GM21825 (cell line): ENCODE results near the gene TEDC2.

Source experiments
- ATAC-seq: cut with Tn5 transposase; IDR thresholded peaks from one replicate; pipeline ENCODE4 v1.9.1; 2021; ENCODE audit warnings: mild to moderate bottlenecking, moderate library complexity; ENCODE audit not compliant: unreplicated experiment

The TEDC2 gene

GRCh38 chr16:2490190-2491105 lies 30.5 kb downstream of the TEDC2 start:
- no peak for ATAC-seq

DNA sequence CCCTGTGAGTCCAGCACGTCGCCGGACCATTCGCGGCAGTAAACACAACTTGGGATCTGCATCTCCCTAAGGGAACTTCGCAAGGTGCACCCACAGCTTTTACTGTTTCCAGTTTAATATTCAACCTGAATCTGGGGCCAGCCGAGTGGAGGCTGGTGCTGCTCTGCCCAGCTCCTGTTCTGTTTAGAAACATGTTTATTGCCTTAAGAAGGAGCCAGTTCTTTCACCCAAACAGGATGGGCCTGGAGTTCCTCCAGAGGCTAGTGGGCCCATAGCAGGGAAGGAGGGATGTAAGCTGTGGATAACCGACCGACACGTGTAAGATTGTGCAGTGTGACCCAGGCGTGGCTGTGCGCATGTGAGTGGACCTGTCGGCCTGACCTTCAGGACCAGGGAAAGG lies 32.4 kb downstream of the TEDC2 start:
- ATAC-seq, result no peak

DNA sequence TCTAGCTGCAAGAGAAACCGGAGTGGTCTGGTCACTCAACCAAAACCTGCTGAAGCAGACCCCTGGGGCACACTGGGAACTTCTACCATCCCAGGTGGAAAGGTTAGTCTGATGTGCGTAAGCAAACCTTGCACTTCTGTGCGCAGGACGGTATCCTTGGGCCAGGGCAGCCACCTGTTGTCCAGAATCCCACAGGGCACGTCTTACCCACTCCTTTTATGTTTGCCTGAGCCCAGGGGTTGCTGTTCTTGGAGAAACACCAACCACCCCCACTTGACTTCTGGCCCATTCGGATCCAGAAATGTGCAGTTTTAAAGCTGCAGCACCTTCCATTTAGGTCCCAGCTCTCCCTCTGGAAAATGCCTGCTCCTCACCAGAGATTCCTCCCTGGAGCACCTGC lies 33.7 kb downstream of the TEDC2 start:
- ATAC-seq, result no peak

DNA sequence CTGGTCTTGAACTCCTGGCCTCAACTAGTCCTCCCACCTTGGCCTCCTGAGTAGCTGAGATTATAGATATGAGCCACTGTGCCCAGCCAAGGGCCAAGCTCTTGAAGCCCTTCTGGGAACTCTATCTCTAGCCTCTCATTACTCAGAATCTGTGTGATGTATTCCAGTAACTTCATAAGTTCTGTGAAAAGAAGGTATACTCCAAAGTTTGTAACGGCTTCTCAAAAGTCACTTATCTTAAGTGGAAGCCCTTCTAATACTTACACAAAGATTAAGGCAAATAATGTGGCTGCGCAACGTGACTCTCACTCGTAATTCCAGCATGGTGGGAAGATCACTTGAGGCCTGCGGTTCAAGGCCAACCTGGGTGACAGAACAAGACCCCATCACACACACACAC lies 34.7 kb downstream of the TEDC2 start:
- no peak for ATAC-seq

DNA sequence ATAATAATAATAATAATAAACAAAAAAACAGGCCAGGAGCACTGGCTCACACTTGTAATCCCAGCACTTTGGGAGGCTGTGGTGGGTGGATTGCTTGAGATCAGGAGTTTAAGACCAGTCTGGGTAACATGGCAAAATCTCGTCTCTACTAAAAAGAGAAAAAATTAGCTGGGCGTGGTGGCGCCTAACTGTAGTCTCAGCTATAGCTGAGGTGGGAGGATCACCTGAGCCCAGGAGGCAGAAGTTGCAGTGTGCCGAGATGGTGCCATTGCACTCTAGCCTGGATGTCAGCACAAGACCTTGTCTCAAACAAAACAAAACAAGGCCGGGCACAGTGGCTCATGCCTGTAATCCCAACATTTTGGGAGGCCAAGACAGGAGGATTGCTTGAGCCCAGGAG lies 35.1 kb downstream of the TEDC2 start:
- no peak for ATAC-seq

DNA sequence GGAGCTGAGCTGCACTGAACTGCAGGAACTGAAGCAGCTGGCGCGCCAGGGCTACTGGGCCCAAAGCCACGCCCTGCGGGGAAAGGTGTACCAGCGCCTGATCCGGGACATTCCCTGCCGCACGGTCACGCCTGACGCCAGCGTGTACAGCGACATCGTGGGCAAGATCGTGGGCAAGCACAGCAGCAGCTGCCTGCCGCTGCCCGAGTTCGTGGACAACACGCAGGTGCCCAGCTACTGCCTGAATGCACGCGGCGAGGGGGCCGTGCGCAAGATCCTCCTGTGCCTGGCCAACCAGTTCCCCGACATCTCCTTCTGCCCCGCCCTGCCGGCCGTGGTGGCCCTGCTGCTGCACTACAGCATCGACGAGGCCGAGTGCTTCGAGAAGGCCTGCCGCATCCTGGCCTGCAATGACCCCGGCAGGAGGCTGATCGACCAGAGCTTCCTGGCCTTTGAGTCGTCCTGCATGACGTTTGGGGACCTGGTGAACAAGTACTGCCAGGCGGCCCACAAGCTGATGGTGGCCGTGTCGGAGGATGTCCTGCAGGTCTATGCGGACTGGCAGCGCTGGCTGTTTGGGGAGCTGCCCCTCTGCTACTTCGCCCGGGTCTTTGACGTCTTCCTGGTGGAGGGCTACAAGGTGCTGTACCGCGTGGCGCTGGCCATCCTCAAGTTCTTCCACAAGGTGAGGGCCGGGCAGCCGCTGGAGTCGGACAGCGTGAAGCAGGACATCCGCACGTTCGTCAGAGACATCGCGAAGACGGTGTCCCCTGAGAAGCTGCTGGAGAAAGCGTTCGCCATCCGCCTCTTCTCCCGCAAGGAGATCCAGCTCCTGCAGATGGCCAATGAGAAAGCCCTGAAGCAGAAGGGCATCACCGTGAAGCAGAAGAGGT lies 36.6 kb downstream of the TEDC2 start:
- ATAC-seq, result no peak

DNA sequence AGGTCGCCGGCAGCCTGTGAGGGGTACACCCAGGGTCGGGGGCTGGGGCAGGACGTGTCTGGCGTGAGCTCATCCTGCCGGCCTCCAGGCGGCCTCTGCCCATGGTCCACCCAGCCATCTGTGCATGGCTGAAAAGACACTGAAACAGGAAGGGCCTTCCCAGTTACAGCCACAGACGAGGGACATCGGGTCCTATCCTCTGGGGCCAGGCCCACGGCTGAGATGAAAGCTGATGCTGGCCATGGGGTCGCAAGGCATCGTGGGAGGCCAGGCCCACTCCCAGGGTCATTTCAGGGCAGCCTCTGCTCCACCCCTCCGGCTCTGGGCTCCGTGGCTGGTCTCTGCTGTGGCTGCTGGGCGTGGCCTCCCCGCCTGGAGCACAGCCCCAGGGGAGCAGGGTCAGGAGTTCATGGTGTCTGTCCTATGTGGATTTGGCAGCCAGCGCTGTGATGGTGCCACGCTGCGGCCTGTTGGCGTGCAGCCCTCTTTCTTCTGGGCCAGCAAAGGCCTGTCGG lies 37.3 kb downstream of the TEDC2 start:
- no peak for ATAC-seq

- no peak for ATAC-seq
Measured at GRCh38 chr16:2497695-2498484, 38.0 kb downstream of the TEDC2 start.

DNA sequence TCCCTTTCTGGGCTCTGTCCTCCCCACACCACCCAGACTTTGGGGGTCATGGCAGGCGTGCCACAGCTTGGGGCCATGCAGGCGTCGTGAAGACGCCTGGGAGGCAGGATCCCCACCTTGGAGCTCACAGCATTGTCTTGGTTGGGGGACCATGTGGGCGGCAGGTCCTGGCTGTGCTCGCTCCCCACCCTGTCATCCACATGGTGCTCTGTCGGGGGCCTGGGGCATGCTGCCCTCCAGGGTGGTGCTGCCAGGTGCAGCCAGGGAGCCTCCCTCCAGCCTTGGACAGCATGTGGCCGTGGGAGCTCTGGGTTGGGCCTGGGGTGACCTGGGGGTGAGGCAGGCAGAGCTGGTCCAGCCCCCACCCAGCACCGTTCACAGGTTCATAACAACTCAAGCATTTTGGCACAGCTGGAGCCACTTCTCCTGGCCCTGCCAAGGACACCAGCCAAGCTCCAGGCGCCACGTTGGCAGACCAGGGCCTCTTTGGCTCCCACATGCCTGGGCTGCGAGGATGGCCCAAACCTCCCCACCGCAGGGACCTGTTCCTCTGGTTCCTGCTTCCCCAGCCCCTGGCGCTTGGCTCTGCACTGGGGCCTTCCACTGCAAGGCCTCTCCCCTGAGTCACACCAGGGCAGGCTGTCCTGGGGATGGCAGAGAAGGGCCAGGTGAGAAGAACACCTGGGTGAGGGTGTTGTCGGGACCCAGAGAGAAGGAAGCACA lies 38.8 kb downstream of the TEDC2 start:
- ATAC-seq, result no peak

- no peak for ATAC-seq
Measured at GRCh38 chr16:2499454-2499853, 39.5 kb downstream of the TEDC2 start.

DNA sequence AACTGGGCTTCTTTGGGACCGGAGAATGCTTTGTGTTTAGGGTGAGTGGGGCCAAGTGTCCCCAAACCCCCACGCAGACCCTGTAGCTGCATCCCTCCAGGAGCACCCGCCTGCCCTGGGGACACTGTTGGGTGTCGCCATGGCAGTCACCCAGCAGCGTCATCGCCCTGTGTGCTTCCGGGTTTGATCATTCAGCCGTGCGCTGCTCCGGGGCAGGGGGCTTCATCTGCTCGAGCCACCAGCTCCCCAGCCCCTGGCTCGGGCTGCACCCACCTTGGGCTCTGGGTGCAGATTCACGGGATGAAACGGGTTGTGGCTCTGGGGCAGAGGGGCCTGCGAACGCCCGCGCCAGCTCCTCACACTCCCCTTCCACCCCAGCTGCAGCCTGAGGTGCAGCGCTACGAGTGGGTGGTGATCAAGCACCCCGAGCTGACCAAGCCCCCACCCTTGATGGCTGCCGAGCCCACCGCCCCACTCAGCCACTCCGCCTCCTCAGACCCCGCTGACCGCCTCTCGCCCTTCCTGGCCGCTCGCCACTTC lies 40.1 kb downstream of the TEDC2 start:
- no peak for ATAC-seq

GRCh38 chr16:2500430-2500917 lies 40.6 kb downstream of the TEDC2 start:
- ATAC-seq, result no peak

DNA sequence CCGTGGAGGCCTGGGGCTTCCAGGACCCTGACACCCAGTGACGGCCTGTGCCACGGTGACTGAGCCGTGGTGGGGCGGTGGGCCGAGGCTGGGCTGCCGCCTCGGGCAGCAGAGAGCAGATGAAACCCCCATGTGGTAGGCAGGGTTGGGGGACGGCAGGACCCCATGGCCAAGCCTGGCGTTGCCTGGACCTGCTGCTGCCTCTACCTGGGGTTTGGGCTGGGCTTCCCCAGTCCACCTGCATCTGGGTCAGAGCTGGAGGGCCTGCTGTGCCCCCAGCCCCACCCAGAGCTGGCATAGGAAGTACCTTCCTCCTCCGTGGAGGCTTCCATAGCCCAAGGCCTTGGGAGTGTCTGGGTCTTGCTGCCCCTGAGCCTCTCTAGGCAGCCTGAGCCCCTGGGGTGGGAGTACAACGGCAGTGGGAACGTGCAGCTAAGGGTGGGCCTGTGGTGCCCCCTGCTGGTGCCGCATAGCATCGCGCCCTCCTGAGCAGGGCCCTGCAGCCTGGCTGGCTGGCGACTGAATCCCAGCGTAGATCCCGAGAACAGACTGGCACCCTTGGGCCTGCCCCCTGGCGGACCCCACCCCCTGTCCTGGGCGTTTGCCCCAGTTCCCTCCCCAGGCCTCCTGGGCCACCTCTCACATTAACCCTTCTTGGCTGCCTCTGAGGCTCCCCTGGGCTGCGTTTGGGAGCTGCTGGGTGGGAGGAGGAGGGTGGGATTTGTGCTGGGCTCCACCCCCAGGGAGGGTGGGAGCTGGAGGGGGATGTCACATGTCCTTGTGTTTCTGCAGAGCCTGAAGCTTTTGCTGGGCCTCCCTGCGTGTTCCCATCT lies 41.2 kb downstream of the TEDC2 start:
- ATAC-seq, result peak; percentile 60

DNA sequence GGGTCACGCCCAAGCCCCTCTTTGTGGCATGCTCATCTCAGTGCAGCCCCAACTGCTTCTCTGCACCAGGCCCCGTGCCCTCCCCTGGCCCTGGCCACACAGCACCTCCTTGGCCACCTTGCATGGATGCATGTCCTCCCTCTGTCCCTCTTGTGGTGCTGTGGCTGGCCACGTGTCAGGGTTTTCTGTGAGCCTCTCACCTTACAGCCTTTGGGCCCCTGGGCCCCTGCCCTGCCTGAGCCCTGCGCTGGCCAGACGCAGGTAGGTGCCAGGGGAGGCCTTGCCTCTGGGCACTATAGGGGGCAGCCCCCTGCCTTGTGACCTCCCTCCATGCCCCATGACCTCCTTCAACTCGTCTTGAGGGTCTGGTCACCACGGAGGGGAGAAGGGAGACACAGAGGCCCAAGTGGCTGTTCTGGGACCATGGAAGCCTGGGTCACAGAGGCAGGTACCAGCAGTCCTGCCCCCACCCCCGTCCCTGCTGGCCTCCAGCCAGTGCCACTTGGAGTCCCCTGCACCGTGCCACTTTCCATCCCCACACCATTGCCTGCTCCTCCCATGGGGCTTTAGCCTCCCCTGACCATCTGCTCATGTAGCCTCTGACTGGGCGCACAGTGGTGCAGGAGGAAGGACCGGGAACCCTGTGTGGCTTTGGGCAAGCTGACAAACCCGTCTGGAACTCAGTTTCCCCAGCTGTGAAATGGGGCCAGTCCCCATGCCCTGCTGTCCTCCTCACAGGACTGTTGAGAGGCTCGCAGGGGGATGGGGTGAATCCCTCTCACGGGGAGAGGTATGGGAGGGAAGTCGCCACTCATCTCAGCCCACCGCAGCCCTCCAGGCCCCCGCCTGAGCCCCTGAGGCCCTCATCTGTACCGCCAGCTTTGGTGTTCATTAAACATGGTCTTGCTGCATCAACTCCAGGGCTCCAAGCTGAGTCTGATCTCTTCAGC lies 42.3 kb downstream of the TEDC2 start:
- no peak for ATAC-seq

DNA sequence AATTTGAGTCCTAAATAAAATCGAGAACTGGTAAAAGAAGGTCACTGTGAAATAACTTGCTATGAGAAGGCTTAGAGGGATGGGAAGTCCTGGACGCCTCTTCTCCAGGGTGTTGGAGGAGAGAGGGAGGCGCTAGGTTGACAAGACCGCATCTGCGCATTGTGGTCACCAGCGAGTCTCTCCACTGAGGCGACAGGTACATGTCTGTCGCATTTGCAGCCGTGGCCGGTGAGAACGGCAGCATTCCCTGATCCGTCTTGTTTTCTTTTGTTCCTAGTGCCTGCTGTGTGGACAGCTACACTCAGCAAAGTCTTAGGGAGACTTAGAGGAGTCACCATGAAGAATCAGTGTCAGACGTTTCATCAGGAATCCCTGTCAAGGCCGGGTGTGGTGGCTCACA lies 45.8 kb downstream of the TEDC2 start:
- no peak for ATAC-seq

GRCh38 chr16:2507052-2507659 lies 47.2 kb downstream of the TEDC2 start:
- peak; percentile 55 for ATAC-seq

DNA sequence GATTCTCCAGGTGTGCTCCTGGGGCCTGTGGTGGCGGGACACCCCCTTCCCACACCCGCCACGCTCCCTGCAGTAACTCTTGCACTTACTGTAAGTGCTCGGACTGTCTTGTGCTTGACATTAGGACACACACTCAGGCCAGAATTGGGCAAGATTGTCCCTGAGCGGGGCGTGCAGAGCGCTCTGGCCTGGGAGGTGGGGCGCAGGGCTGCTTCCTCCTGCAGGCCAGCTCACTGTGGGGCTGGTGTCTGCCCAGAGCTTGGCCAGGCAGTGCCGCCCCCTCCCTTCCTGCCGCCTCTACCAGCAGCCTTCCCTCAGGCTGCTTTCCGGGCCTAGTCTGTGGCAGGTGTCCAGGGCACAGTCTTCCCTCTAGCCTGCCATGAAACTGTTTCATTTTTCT lies 47.8 kb downstream of the TEDC2 start:
- peak; percentile 16 for ATAC-seq
